GM12878 (cell line): ENCODE results near the gene IRF4. TPM values are rescaled to one million over a fixed set of nuclear protein-coding genes. Genes with fewer than 3 reads are reported as not detected.

Source experiments
- ATAC-seq: fragments of 200-7000 bp; cut with Tn5 transposase; 3 replicates; pipeline ENCODE4 v1.9.1; 2020; ENCODE audit warnings: mild to moderate bottlenecking, moderate library complexity
- BruUV-seq: library from RNA; stranded (reverse); fragments of 400-500 nt; replicated peaks from 2 replicates; lab custom pipeline; 2021; lab: Mats Ljungman, UMichigan
- CTCF ChIA-PET: fragments of 300-600 bp; sonication (Branson Sonifier 250); formaldehyde crosslinking; extraction: SDS; loops from one replicate; lab custom pipeline; 2021; ENCODE audit warnings: inconsistent platforms; lab: Yijun Ruan, JAX
- POLR2A ChIA-PET: fragments of 350-600 bp; formaldehyde crosslinking; extraction: SDS; loops from one replicate; lab custom pipeline; 2021; ENCODE audit warnings: inconsistent platforms; lab: Charles Lee
- RAD21 ChIA-PET: fragments of 300-600 bp; sonication (Branson Sonifier 250); formaldehyde crosslinking; loops from one replicate; lab custom pipeline; 2023; ENCODE audit warnings: antibody characterized with exemption; ENCODE audit not compliant: unreplicated experiment; lab: Charles Lee
- SMC1A ChIA-PET: fragments of 300-600 bp; sonication (Branson Sonifier 250); formaldehyde crosslinking; loops from one replicate; lab custom pipeline; 2023; ENCODE audit not compliant: unreplicated experiment, uncharacterized antibody; lab: Charles Lee
- DNase-seq: peaks from one replicate; pipeline ENCODE4 v3.0.0-alpha.2; 2011; ENCODE audit warnings: low read depth, low spot score
- FAIRE-seq: peaks from 3 replicates; lab custom pipeline; 2011; peaks lifted over from hg19 to GRCh38; lab: Jason Lieb, UNC
- H2AFZ ChIP-seq: 2 replicates; pipeline ENCODE4 v1.6.0; 2011; ENCODE audit warnings: low read depth, low read length, control low read depth; ENCODE audit not compliant: control insufficient read depth
- H3K27ac ChIP-seq: 2 replicates; pipeline ENCODE4 v1.5.1; 2011; ENCODE audit warnings: control low read depth; ENCODE audit not compliant: control insufficient read depth, insufficient read depth
- H3K27me3 ChIP-seq, 2 experiments: replicated peaks in 1 of 2; 2 replicates each; pipeline versions ENCODE4 v1.6.0 to v1.6.1; 2011; ENCODE audit warnings: low read length in 1 of 2; ENCODE audit not compliant: control insufficient read depth in 2 of 2, insufficient read depth in 2 of 2
- H3K36me3 ChIP-seq, 2 experiments: 2 replicates each; pipeline ENCODE4 v1.5.1; 2011; ENCODE audit warnings: low read length in 1 of 2; ENCODE audit not compliant: control insufficient read depth in 2 of 2, insufficient read depth in 2 of 2
- H3K4me1 ChIP-seq: 2 replicates; pipeline ENCODE4 v1.6.1; 2011; ENCODE audit warnings: mild to moderate bottlenecking, low read length, moderate library complexity, mixed read lengths; ENCODE audit not compliant: control insufficient read depth, insufficient read depth
- H3K4me2 ChIP-seq: 2 replicates; pipeline ENCODE4 v1.6.0; 2011; ENCODE audit warnings: control low read depth; ENCODE audit not compliant: control insufficient read depth, insufficient read depth
- H3K4me3 ChIP-seq: fragments of 200-600 bp; sonication (generic); 2 replicates; pipeline ENCODE4 v1.5.1; 2016
- H3K79me2 ChIP-seq: 2 replicates; pipeline ENCODE4 v1.6.0; 2011; ENCODE audit warnings: low read length; ENCODE audit not compliant: control insufficient read depth, insufficient read depth
- H3K9ac ChIP-seq: 2 replicates; pipeline ENCODE4 v1.8.0; 2011; ENCODE audit warnings: low read length, control low read depth, mixed read lengths; ENCODE audit not compliant: control insufficient read depth, insufficient read depth
- H3K9me3 ChIP-seq: replicated peaks from 3 replicates; pipeline ENCODE4 v1.5.1; 2011; ENCODE audit warnings: mild to moderate bottlenecking, low read length; ENCODE audit not compliant: control insufficient read depth, insufficient read depth
- H4K20me1 ChIP-seq: 2 replicates; pipeline ENCODE4 v1.6.0; 2011; ENCODE audit not compliant: control insufficient read depth, insufficient read depth
- BCLAF1 ChIP-seq: fragments of 450-650 bp; IDR thresholded peaks from 2 replicates; pipeline ENCODE4 v1.6.1; 2017; ENCODE audit warnings: antibody characterized with exemption, mild to moderate bottlenecking, moderate library complexity
- CTCF ChIP-seq, 3 experiments: IDR thresholded peaks in 2 of 3; conservative IDR thresholded peaks in 1 of 3; 2 replicates each; pipeline ENCODE4 v1.5.1; 2011; ENCODE audit warnings: low read depth in 3 of 3, low read length in 3 of 3, mild to moderate bottlenecking in 3 of 3, control low read depth in 2 of 3, moderate library complexity in 2 of 3, inconsistent platforms in 1 of 3, mixed read lengths in 1 of 3; ENCODE audit not compliant: control insufficient read depth in 2 of 3, insufficient read depth in 1 of 3; ENCODE audit errors: extremely low read depth in 1 of 3
- EED ChIP-seq: sonication (generic); IDR thresholded peaks from 2 replicates; pipeline ENCODE4 v1.6.1; 2016; ENCODE audit warnings: antibody characterized with exemption, low read depth
- ESRRA ChIP-seq: IDR thresholded peaks from 2 replicates; pipeline ENCODE4 v1.6.1; 2012; ENCODE audit warnings: mild to moderate bottlenecking, low read length, improper control_type of control experiment
- FOXM1 ChIP-seq: IDR thresholded peaks from 2 replicates; pipeline ENCODE4 v1.6.1; 2012; ENCODE audit warnings: low read depth, mild to moderate bottlenecking, inconsistent platforms, low read length, moderate library complexity
- IRF5 ChIP-seq: fragments of 450-650 bp; IDR thresholded peaks from 2 replicates; pipeline ENCODE4 v1.6.1; 2017; ENCODE audit warnings: borderline replicate concordance
- JUNB ChIP-seq: IDR thresholded peaks from 2 replicates; pipeline ENCODE4 v1.6.1; 2016; ENCODE audit warnings: antibody characterized with exemption, mild to moderate bottlenecking
- MTA2 ChIP-seq: fragments of 450-650 bp; IDR thresholded peaks from 2 replicates; pipeline ENCODE4 v1.6.1; 2016; ENCODE audit warnings: low read depth, mild to moderate bottlenecking, moderate library complexity
- NFYB ChIP-seq: IDR thresholded peaks from 2 replicates; pipeline ENCODE4 v1.6.1; 2011; ENCODE audit warnings: low read depth, mild to moderate bottlenecking, low read length, improper control_type of control experiment, moderate library complexity; ENCODE audit not compliant: insufficient read depth
- PAX5 ChIP-seq: IDR thresholded peaks from 2 replicates; pipeline ENCODE4 v1.6.1; 2011; ENCODE audit warnings: low read depth, low read length, borderline replicate concordance
- RAD21 ChIP-seq: IDR thresholded peaks from 2 replicates; pipeline ENCODE4 v1.6.1; 2011; ENCODE audit warnings: mild to moderate bottlenecking, low read depth, low read length, moderate library complexity; ENCODE audit not compliant: insufficient read depth
- SIN3A ChIP-seq: IDR thresholded peaks from 2 replicates; pipeline ENCODE4 v1.6.1; 2012; ENCODE audit warnings: low read depth, low read length, improper control_type of control experiment
- TCF12 ChIP-seq: IDR thresholded peaks from 2 replicates; pipeline ENCODE4 v1.6.1; 2011; ENCODE audit warnings: low read depth, mild to moderate bottlenecking, low read length
- TCF3 ChIP-seq: IDR thresholded peaks from 2 replicates; pipeline ENCODE4 v1.6.1; 2012; ENCODE audit warnings: low read depth, mild to moderate bottlenecking, low read length, borderline replicate concordance; ENCODE audit not compliant: insufficient read depth
- WGBS: methylation state at CpG from one replicate; pipeline ENCODE4 v1.1.6; 2016; ENCODE audit warnings: low lambda C conversion rate; ENCODE audit not compliant: insufficient replicate concordance, insufficient coverage; ENCODE audit errors: missing lambda C conversion rate; 5-methylcytosine and 5-hydroxymethylcytosine counted together
- in situ Hi-C: fragments of 300-500 bp; cut with MboI; formaldehyde crosslinking; loops from 9 replicates; pipeline ENCODE4 v1.14.3; 2018; ENCODE audit warnings: mixed read lengths
- intact Hi-C: fragments of 100-400 bp; cut with micrococcal nuclease; formaldehyde crosslinking; loops from one replicate; pipeline ENCODE4 v1.14.2; 2022; ENCODE audit not compliant: unreplicated experiment
- polyA plus RNA-seq, 11 experiments: library from polyadenylated mRNA; depleted of rRNA in 4 of 11; unstranded in 6 of 11; stranded (reverse) in 5 of 11; fragments of >200 nt; fragmentation: Nextera tagmentation in 4 of 11; fragmentation: Illumina TruSeq in 1 of 11; extraction: Ambion mirVana in 4 of 11; extraction: Trizol in 1 of 11; gene quantifications; 1 replicate in 1 of 11; 2 replicates in 10 of 11; pipeline versions ENCODE4 v1.2.1 to v1.2.3, GENCODE V29; 2011 to 2016; ENCODE audit warnings: inconsistent platforms in 2 of 11, missing spikeins in 2 of 11, low read depth in 1 of 11
- total RNA-seq, 4 experiments: library from RNA; depleted of rRNA in 3 of 4; stranded (reverse); fragments of >200 nt in 3 of 4; fragmentation: Illumina TruSeq in 1 of 4; extraction: Trizol in 1 of 4; gene quantifications; 2 replicates each; pipeline versions ENCODE4 v1.2.1 to v1.2.3, GENCODE V29; 2013 to 2021

Gene IRF4
- total and polyA plus RNA-seq, 10 of the 15 experiments (the other 5 are each of a cell fraction or from before 2014, with no cell fraction given): 50.0 to 495 (median 257) TPM

- TF ChIP-seq CTCF (IDR thresholded peaks at IDR 0.05 in 2 of 3, conservative IDR thresholded peaks at IDR 0.05 in 1 of 3; ENCODE audit: control insufficient read depth in 2 of 3, extremely low read depth in 1 of 3, insufficient read depth in 1 of 3, low read depth in 3 of 3, low read length in 3 of 3) (no peak), SIN3A (no peak), JUNB (no peak), TCF12 (no peak), BCLAF1 (no peak)
Observed at GRCh38 chr6:383856-384255, 7.7 kb upstream of the IRF4 start (continued).

- Histone ChIP-seq H2AFZ (no peak overlapping the region), H3K36me3 (no peaks in the 10 kb centered on the region), H3K27ac (no peak overlapping the region), H3K9me3 (no peaks in the 10 kb centered on the region), H4K20me1 (no peaks in the 10 kb centered on the region), H3K4me2 (no peak overlapping the region), H3K9ac (no peak overlapping the region), H3K4me3 (no peak overlapping the region), H3K79me2 (peaks cover 11% of the 10 kb centered on the region), H3K27me3 (no peaks in the 10 kb centered on the region), H3K4me1 (peaks cover 31% of the 10 kb centered on the region)
- no TSS peak for BruUV-seq
- FAIRE-seq: no peak
- TF ChIP-seq MTA2 (no peak), ESRRA (no peak), FOXM1 (no peak), PAX5 (no peak), EED (no peak), RAD21 (no peak), IRF5 (no peak), NFYB (no peak), TCF3 (no peak)
- no peak for ATAC-seq
- DNase-seq: no peak
- 89% methylated on average over 6 of the region's 6 CpGs for whole genome bisulfite sequencing
- ChIA-PET RAD21 (interaction anchor here (1.2 kb wide), 1 partner anchor 52 kb away, joined by 6 read pairs; no protein-coding TSS in a partner anchor), POLR2A (interaction anchor here (0.6 to 1.8 kb wide), 2 partner anchors 9 to 10 kb away, joined by 3 to 4 read pairs; no protein-coding TSS in a partner anchor), CTCF (interaction anchor here (0.6 to 1.2 kb wide), 4 partner anchors 8 to 206 kb away, joined by 3 read pairs; no protein-coding TSS in a partner anchor), SMC1A (interaction anchor here (0.9 to 1.2 kb wide), 3 partner anchors 20 to 52 kb away, joined by 3 read pairs; no protein-coding TSS in a partner anchor)
- intact Hi-C loops (no loop called here), in situ Hi-C loops (no loop called here)
Observed at GRCh38 chr6:384898-385297, 6.7 kb upstream of the IRF4 start.
